Hematopoietic multipotent progenitor cell treated with erythropoietin and hydrocortisone succinate and interleukin-3 and kit ligand, for 8 days (in vitro differentiated cells): ENCODE results near the gene TBC1D10A.

Experiments
- DNase-seq: peaks from one replicate; pipeline ENCODE4 v3.0.0-alpha.2; 2015

TBC1D10A gene

GRCh38 chr22:30326706-30327362 lies at the start of gene TBC1D10A:
TBC1D10A (minus strand) TSS chr22:30326941; CDS start chr22:30326881, 60 bp downstream.
- DNase-seq = peak; percentile 89

GRCh38 chr22:30375312-30375849 lies 48.6 kb upstream of the TBC1D10A start:
- DNase-seq = no peak

- no peak for DNase-seq
Measured at GRCh38 chr22:30373331-30374325, 46.9 kb upstream of the TBC1D10A start.

DNA sequence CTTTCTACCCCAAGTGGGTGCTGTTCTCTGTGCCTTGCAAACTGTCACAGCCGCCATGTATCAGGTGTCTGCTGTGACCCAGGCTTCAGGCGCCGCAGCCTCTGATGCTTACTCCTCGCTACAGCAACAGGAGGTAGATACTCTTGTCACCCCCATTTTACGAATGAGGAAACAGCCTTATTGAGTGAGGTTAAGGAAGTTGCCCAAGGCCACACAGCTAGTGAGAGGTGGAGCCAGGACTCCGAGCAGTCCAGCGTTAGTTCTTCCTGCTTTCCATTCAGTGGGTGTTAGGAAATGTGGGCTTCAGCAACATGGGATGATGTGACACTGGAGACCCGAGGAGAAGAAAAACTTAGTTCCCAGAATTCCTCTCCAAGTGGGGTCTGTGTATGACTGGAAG lies 46.2 kb upstream of the TBC1D10A start:
- DNase-seq = no peak

GRCh38 chr22:30371981-30372380 lies 45.2 kb upstream of the TBC1D10A start:
- DNase-seq = no peak

- no peak for DNase-seq
Measured at GRCh38 chr22:30371321-30371720, 44.6 kb upstream of the TBC1D10A start.

DNA sequence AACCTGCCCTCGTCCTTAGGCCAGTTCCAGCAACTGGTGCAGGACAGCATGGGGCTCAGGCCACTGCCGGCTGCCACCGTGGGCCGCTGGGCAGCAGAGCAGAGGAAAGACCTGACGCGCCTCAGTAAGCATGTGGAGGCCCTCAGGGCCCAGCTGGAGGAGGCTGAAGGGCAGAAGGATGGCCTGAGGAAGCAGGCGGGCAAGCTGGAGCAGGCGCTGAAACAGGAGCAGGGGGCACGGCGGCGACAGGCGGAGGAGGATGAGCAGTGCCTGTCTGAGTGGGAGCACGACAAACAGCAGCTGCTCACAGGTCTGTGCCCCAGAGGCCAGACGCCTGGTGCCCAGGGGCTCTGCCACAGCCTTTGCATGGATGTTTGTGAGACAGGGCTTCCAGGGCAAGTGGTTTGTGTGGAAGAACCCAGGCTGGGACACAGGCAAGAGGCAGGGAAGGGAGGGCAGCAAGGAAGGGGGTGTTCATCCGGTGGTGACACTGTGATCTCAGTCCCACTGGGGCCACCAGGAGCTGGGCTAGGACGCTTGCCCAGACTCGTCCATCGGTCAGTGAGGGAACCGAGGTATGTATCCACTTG lies 44.0 kb upstream of the TBC1D10A start:
- DNase-seq = no peak

DNA sequence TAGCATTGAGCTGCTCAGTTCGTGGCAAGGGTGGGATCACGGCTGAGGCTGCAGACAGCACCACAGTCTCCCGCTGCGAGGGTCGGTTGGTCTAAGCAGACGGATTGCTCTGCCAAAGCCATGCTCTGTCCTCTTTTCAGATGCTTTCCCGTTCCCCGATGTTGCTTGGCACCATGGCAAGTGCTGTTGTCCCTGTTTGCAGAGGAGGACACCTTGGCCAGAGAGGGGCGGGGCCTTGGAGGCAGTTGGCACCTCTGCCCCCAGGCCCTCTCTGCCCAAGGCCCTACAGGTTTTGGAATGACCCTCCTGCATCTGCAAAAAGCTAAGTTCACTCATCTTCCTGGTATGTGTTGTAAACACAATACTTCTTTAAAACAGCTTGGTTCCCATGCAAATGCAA lies 41.7 kb upstream of the TBC1D10A start:
- DNase-seq = no peak

- no peak for DNase-seq
Measured at GRCh38 chr22:30365891-30366290, 39.1 kb upstream of the TBC1D10A start.

DNA sequence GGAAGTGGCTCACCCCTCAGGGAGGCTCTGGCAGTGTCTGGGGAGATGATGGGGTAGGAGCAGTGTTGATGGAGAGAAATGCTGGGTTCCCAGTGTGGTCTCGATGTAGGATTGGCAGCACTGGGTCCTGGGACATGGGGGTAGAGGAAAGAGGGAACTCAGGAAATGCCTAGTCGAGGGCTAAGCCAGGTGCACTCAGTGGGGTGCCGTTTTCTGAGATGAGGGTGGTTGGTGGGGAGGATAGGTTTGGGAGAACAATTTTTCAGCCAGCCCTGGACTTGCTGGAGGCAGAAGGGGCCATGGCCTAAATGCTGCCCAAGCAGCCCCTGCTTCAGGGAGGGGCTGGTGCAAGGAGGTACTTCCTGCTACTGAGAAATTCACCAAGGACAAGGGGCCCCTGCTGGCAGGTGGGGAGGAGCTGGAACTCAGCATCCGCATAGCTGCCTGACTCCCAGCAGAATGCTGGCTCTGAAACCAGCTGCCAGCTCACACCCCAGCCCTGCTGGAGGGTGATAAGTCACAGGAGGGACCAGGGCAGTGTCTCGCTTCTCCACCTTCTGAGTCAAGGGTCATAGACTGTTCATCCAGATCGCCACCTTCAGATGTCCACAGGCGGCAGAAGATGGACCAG lies 36.0 kb upstream of the TBC1D10A start:
- peak; percentile 83 for DNase-seq

DNA sequence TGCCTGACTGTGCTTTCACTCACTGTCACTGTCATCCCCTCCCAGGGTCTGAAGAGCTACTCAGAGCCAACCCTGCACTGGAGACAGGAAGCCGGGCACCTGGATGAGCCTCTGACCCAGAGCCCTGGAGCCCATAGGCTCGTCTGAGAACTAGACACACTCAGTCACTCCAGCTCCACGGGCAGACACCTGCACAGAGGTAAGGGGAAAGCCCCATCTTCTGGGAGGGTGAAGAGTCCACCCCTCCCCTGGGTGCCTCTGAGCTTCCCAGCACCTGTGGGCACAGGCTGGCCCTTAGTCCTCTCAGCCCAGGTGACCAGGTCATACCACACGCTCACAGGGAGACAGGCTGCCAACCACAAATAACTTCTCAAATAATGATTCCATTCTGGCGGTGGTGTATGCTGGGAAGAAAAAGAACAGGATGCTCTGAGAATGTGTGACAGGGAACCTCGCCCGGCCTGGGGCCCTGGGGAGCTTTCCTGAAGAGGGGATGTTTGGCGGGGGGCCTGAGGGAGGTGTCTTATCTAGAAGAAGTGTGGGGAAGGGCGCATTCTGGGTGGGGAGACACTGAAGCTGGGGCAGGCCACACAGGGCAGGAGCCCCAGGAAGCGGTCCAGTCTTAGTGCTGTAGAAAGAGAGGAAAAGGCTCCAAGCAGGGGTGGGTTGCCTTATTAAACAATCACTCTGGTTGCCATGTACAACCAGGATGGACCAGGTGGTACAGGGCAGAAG lies 35.3 kb upstream of the TBC1D10A start:
- no peak for DNase-seq

DNA sequence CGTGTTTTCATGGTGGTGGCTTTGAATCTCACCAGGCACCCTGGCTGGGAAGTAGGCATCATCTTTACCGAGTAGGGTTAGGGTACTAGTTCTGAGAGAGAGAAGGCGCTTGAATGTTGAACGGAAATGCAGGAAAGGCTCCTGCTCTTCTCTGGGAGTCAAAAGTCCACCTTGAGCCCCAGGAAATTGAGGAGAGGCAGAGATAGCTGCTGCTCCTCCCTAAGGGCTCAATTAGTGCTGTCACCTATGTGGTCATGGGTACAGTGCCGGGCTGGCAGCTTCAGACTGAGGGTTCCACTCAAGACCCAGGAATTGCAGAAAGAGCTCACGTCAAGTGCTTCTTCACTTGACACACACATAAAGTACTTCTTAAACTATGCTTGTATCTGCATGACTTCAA lies 31.8 kb upstream of the TBC1D10A start:
- no peak for DNase-seq

- DNase-seq = no peak
Measured at GRCh38 chr22:30357650-30358215, 31.0 kb upstream of the TBC1D10A start.

DNA sequence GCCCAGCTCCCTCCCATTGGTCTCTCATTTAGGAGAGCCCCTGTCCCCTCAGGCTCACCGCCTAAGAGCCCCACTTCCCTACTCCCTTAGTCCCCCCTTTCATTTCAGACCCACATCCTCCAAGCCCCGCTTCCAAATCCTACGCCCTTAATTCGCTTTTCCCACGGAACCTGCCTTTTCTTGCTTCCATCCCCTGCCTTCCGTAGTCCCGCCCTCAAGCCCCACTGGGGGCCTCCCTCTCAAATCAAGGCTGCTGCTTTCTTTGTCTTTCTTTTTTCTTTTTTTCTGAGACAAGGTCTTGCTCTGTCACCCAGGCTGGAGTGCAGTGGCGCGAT lies 30.5 kb upstream of the TBC1D10A start:
- no peak for DNase-seq

DNA sequence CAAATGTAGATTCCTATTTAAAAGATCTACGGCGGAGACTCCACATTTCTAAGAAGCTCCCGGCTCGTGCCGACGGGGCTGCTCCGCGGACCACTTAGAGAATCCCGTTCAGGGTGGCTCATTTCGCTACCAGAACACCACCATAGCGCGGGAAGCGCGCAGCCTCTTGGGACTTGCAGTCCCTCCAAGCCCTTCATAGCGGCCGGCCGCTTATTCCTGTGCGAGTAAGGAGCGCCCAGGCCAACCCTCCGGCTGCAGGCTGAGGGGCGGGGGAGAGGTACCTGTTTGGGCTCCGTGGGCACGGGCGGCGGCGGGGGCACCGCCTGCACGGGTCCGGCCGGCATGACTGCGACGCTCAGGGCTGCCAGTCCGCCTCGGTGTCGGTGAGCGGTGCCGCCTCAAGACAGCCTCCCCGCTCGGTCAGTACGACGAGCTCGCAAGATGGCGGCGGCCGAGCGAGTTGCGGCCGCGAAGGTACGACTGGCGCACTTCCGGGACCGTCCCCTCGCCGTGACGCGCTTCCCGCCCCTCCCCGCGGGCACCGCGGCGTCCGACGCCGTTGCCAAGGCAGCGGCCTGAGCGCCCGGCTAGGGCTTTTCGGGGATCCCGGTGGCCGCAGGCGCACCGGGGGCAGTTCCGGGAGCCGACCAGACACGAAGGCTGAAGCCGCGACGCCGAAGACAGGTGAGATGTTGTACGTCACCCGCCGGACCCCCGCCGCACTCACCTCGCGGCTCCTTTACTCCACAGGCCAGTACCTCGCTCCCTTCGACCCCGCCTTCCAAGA lies 29.9 kb upstream of the TBC1D10A start, which contains the start of the genes CCDC157 and SF3A1:
Gene CCDC157, plus strand, starts transcription at position 559 of the 787 bp plus-strand sequence. CDS start 8,994 bp downstream, outside the sequence.
Gene SF3A1, minus strand, starts transcription at position 446 of the 787 bp plus-strand sequence. Its CDS starts 102 bp downstream, at position 344.
- peak; percentile 91 for DNase-seq

DNA sequence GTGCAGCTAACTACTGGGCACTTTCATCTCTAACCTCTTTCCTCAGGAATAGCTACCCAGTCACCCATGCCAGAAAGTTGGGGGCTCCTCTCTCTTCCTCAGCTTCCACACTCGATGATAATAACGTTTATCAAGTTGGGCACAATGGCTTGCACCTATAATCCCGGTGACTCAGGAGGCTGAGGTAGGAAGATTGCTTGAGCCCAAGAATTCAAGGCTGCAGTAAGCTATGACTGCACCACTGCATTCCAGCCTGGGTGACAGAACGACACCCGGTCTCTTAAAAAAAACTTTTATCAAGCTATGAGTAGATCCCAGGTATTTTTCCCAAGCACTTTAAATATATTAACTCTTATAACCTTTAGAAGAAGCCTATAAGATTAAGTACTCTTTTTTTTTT lies 27.9 kb upstream of the TBC1D10A start:
- no peak for DNase-seq

GRCh38 chr22:30351226-30351625 lies 24.5 kb upstream of the TBC1D10A start:
- DNase-seq = no peak

DNA sequence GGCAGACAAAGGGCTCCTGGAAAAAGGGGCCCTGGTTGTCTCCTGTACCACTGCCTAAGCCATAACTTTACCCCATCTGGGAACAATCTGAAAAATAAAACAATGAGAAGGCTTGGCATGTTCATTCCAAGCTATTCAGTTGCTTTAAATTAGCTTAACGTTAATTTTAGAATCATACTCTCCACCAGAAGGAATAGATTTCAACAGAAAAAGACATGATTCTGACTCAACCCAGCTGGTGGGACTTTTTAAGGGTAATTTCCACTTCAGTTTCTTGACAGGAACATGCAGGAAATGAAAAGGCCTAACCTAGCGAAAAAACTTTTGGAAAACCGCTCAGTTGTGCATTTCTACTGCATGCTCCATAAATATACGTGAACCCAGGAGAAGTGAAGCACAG lies 22.1 kb upstream of the TBC1D10A start:
- no peak for DNase-seq

GRCh38 chr22:30348404-30348803 lies 21.7 kb upstream of the TBC1D10A start:
- DNase-seq = no peak

DNA sequence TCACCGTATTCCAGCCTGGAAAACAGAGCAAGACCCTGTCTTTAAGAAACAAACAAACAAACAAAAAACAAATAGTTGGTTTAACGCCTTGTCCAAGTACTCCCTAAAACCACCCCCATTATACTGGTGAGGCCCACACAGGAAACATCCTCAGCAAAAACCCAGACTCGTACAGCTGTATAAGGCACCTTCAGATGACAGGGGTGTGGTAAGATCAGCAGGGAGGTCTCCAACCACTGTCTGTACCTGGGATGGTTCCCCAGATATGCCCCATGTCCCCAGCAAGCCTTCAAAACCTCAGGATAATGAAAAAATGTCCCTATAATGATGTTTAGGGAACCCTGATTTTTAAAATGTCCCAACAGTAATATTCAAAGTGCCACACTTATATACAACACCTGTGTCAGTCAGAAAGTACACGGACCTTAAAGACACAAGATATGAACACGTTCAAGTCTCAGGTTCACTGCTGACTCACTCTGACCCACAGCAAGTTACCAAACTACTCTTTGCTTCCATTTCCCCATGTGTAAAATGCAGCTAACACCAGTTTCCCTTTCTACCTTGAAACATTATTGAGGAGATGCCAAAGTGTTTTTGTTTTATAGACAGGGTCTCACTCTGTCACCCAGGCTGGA lies 20.6 kb upstream of the TBC1D10A start:
- no peak for DNase-seq
